ENCODE data around the gene PCCA.

DNA sequence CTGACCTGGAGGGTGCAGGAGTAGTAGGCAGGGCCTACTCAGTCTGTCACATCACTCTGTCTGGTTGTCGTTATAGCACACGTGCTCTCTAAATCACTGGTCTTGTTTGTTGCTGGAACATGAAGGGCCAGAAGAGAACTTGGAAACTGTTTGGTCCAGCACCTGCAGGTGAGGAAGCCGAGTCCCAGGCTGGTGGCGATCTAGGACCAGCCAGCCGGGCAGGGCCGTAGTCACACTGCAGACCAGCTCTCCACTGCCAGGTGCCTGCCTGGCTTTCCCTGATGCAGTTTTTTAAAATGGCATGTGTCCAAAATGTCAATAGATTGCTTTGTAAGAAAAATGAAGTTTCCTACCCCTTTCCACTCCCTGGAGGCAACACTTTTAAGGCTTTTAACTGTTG lies 446.0 kb downstream of the PCCA start:
- TF ChIP-seq, protein P1, sequence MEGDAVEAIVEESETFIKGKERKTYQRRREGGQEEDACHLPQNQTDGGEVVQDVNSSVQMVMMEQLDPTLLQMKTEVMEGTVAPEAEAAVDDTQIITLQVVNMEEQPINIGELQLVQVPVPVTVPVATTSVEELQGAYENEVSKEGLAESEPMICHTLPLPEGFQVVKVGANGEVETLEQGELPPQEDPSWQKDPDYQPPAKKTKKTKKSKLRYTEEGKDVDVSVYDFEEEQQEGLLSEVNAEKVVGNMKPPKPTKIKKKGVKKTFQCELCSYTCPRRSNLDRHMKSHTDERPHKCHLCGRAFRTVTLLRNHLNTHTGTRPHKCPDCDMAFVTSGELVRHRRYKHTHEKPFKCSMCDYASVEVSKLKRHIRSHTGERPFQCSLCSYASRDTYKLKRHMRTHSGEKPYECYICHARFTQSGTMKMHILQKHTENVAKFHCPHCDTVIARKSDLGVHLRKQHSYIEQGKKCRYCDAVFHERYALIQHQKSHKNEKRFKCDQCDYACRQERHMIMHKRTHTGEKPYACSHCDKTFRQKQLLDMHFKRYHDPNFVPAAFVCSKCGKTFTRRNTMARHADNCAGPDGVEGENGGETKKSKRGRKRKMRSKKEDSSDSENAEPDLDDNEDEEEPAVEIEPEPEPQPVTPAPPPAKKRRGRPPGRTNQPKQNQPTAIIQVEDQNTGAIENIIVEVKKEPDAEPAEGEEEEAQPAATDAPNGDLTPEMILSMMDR (IDR thresholded peaks at IDR 0.05), result no peak
- no peak for TF ChIP-seq EZH2 (IDR thresholded peaks at IDR 0.05; ENCODE audit: borderline replicate concordance, insufficient read depth, low read depth, low read length, poor library complexity, severe bottlenecking)
